ENCODE data around the gene P2RX6.

P2RX6 gene

DNA sequence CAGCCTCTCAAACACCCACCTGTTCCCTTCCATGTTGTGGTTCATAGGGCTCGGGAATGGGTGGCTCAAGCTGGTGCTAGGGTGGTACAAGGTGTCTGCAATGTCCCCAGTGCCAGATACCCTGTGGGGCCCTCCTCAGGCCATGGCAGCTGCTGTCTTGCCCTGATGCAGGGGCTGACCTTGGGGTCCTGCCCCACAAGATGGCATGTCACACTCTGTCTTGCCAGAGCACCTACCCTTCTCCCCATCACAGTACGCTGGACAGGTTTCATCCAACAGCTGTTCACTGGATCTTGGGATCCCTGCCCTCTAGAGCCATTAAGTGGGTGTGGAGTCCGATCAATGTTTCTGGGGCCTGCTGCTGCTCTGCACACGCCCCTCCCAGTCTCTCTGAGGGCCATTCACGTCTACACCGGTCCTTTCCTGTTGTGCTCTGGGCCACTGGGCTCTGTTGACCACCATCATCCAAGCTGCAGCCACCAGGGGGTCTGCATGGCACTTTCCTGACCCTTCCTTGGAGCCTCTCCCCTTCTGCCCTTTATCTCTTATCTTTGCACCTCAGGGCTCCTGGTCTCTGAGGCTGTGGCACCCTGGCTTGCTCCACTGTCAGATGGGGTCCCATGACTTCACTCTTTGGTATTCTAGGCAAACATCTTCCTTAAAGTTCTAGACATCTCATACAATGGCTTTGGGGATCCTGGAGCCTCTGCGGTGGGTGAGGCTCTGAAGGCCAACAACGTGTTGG lies 37.9 kb downstream of the P2RX6 start:
- no peak for TF ChIP-seq SIN3A (IDR thresholded peaks at IDR 0.05; ENCODE audit: borderline replicate concordance, insufficient read depth, low read length)
- no peak for TF ChIP-seq FOXP2 (optimal IDR thresholded peaks at IDR 0.05; ENCODE audit: borderline replicate concordance, extremely low read depth, extremely low read length, insufficient read depth)
- TF ChIP-seq TAF1 (IDR thresholded peaks at IDR 0.05; ENCODE audit: borderline replicate concordance, insufficient read depth, low read length), result no peak
- TF ChIP-seq POLR2AphosphoS5 (IDR thresholded peaks at IDR 0.05; ENCODE audit: low read depth, low read length), result no peak
- TF ChIP-seq, protein P1, sequence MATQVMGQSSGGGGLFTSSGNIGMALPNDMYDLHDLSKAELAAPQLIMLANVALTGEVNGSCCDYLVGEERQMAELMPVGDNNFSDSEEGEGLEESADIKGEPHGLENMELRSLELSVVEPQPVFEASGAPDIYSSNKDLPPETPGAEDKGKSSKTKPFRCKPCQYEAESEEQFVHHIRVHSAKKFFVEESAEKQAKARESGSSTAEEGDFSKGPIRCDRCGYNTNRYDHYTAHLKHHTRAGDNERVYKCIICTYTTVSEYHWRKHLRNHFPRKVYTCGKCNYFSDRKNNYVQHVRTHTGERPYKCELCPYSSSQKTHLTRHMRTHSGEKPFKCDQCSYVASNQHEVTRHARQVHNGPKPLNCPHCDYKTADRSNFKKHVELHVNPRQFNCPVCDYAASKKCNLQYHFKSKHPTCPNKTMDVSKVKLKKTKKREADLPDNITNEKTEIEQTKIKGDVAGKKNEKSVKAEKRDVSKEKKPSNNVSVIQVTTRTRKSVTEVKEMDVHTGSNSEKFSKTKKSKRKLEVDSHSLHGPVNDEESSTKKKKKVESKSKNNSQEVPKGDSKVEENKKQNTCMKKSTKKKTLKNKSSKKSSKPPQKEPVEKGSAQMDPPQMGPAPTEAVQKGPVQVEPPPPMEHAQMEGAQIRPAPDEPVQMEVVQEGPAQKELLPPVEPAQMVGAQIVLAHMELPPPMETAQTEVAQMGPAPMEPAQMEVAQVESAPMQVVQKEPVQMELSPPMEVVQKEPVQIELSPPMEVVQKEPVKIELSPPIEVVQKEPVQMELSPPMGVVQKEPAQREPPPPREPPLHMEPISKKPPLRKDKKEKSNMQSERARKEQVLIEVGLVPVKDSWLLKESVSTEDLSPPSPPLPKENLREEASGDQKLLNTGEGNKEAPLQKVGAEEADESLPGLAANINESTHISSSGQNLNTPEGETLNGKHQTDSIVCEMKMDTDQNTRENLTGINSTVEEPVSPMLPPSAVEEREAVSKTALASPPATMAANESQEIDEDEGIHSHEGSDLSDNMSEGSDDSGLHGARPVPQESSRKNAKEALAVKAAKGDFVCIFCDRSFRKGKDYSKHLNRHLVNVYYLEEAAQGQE (IDR thresholded peaks at IDR 0.05; ENCODE audit: insufficient read depth in 1 of 2, low read depth in 2 of 2, low read length in 2 of 2), result no peak

DNA sequence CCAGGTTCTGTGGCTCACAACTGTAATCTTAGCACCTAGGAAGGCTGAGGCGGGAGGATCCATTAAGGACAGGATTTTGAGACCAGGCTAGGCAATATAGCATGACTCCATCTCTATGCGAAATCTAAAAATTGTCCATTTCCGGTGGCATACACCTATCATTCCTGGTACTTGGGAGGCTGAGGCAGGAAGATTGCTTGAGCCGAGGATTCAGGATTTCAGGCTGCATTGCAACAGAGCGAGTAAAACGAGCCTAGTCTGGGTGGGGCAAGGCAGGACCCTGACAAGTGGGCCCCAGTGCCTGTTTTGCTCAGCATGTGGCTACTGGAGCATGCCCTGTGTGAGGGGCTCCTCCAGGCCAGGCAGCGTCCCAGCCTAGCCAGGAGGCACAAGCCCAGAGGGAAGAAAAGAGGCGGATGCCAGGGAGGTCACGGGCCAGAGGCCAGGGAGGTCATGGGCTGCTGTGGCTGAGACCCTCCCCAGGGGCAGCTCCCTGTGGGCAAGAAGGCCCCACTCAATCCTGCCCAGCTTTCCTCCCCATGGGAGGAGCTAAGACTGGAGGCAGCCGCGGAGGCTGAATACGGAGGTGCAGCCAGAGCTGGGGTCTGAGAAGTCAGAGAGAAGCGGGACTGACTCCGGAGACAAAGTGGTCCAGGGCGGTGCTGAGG lies 39.2 kb downstream of the P2RX6 start:
- TF ChIP-seq POLR2AphosphoS5 (IDR thresholded peaks at IDR 0.05; ENCODE audit: low read depth, low read length) (no peak), FOXP2 (optimal IDR thresholded peaks at IDR 0.05; ENCODE audit: borderline replicate concordance, extremely low read depth, extremely low read length, insufficient read depth) (no peak), SIN3A (IDR thresholded peaks at IDR 0.05; ENCODE audit: borderline replicate concordance, insufficient read depth, low read length) (no peak), TAF1 (IDR thresholded peaks at IDR 0.05; ENCODE audit: borderline replicate concordance, insufficient read depth, low read length) (no peak)
- TF ChIP-seq, protein P1 (IDR thresholded peaks at IDR 0.05; ENCODE audit: insufficient read depth in 1 of 2, low read depth in 2 of 2, low read length in 2 of 2), result no peak

DNA sequence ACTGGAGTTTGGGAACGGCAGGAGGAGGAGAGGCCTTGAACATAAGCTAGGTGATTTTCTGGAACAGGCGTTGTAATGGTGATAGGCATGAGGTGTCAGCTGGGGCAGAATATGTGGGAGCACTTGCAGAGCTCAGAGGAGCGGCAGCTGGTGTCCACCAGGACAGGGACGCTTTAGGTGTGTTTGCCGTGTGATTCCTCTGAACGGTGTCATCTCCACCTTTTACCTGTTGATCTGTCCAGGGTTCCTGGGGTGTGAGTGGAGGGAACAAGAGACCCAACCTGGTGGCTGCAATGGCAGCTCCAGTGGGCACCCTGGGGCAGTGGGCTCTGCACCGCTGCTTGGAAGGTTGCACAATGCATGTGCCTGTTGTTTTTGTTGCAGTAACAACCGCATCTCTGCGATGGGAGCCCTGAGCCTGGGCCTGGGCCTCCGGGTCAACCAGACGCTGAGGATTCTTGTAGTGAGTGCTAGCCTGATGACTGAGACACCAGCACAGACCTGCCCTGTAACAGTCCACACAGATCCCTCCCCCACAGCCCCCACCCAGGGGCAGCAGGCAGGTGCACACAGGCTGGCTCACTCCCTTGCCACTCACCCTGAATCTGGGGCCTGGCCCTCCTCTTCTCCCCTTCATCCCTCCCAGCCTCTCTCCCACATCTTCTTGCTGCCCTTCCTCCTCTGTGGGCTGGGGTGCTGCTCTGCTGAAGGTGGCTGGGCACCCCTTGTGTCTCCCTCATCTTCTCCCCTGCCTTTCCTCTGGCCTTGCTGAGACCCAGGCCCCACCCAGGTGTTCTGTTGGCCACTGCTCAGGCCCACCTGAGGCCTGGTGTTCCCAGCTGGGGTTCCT lies 40.0 kb downstream of the P2RX6 start:
- TF ChIP-seq, protein P1 (IDR thresholded peaks at IDR 0.05; ENCODE audit: insufficient read depth in 1 of 2, low read depth in 2 of 2, low read length in 2 of 2), result no peak
- no peak for TF ChIP-seq FOXP2 (optimal IDR thresholded peaks at IDR 0.05; ENCODE audit: borderline replicate concordance, extremely low read depth, extremely low read length, insufficient read depth)
- TF ChIP-seq POLR2AphosphoS5 (IDR thresholded peaks at IDR 0.05; ENCODE audit: low read depth, low read length), result no peak
- TF ChIP-seq SIN3A (IDR thresholded peaks at IDR 0.05; ENCODE audit: borderline replicate concordance, insufficient read depth, low read length), result no peak

DNA sequence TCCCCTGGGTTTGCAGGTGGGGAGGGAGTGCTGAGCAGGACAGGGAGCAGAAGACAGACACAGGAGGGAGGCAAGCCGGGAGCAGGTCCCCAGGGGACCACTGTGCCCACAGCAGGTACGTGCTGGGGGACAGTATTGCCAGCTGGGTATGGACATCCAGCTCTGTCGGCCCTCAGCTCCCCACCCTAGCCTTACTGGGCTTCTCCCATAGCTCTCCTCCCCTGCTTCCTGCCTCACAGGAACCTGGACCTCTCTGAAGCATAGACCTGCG lies 40.5 kb downstream of the P2RX6 start:
- TF ChIP-seq, protein P1 (IDR thresholded peaks at IDR 0.05; ENCODE audit: insufficient read depth in 1 of 2, low read depth in 2 of 2, low read length in 2 of 2), result no peak
